ENCODE measurements around the gene BSND.
A peak's percentile ranks its signal among the peaks of the same experiment; 100 is the strongest.
"Not testable (repeated sequence)": the region's sequence is repeated elsewhere in the genome, so short reads cannot be mapped to it uniquely, and the experiment has no call there.

Gene BSND
- total RNA-seq = 0 to 0.13 (median 0) reads per million in 9 experiments

GRCh38 chr1:54998677-54999076, at the start of gene BSND:
BSND (plus strand) TSS chr1:54998933; CDS start chr1:54999187, 254 bp downstream.
- H3K27ac Mint-ChIP-seq = no peak within 1 kb of the TSS
- no peak for ATAC-seq (replicated peaks)
- H3K4me3 Mint-ChIP-seq = no peak within 1 kb of the TSS

DNA sequence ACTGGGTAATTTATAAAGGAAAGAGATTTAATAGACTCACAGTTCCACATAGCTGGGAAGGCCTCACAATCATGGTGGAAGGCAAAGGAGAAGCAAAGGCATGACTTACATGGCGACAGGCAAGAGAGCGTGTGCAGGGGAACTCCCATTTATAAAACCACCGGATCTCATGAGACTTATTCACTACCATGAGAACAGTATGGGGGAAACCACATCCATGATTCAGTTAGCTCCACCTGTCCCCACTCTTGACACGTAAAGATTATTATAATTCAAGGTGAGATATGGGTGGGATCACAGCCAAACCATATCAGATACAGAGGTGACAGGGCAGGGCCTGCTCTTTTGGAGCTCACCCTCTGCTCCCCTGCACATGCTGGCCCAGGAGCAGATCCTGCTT, 49.7 kb upstream of the BSND start:
- Mint-ChIP-seq H3K27ac (peak overlapping the region in 1 of 2 donors; percentile 85), H3K4me1 (ENCODE audit: low read depth in 2 of 2) (peaks cover 19 to 21% of the 10 kb centered on the region in 2 donors), H3K9me3 (no peaks in the 10 kb centered on the region), H3K27me3 (peaks cover 4 to 14% of the 10 kb centered on the region in 2 donors), H3K4me3 (peak overlapping the region in 1 of 2 donors; percentile 33), H3K36me3 (ENCODE audit: insufficient read depth) (no peaks in the 10 kb centered on the region)
- DNase-seq (no peak), ATAC-seq (replicated peaks) (peak; percentile 78)

More at GRCh38 chr1:54998677-54999076, at the start of gene BSND:
- peaks cover 23 to 24% of the 10 kb centered on the region in 2 donors for H3K4me1 Mint-ChIP-seq (ENCODE audit: low read depth in 2 of 2)
- peaks cover 9 to 35% of the 10 kb centered on the region in 2 donors for H3K27me3 Mint-ChIP-seq
- H3K9me3 Mint-ChIP-seq = no peaks in the 10 kb centered on the region
- DNase-seq = no peak
- peaks cover 5% of the 10 kb centered on the region for H3K36me3 Mint-ChIP-seq (ENCODE audit: insufficient read depth)

DNA sequence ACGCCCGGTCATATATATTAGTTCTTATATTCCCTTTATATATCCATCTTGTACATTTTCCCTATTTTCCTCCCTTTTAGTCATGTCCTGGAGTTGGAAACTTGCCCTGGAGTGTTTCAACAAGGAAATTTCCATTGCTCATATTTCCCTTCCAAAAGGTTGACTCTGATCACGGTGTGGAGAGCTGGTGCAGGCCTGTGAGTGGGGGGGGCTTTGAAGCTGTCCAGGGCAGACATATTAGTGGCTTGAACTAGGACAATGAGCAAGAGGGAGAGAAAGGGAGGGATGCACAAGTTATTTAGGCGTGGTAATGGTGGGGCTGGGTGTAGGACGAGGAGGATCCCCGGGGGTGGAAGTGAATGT, 48.7 kb upstream of the BSND start:
- peaks cover 18% of the 10 kb centered on the region in 2 donors for H3K4me1 Mint-ChIP-seq (ENCODE audit: low read depth in 2 of 2)
- DNase-seq = no peak
- no peaks in the 10 kb centered on the region for H3K9me3 Mint-ChIP-seq
- H3K27me3 Mint-ChIP-seq = peaks cover 0 to 21% of the 10 kb centered on the region in 2 donors
- no peak overlapping the region for H3K27ac Mint-ChIP-seq
- ATAC-seq (replicated peaks) = no peak
- no peaks in the 10 kb centered on the region for H3K36me3 Mint-ChIP-seq (ENCODE audit: insufficient read depth)
- H3K4me3 Mint-ChIP-seq = peak overlapping the region in 1 of 2 donors; percentile 48

DNA sequence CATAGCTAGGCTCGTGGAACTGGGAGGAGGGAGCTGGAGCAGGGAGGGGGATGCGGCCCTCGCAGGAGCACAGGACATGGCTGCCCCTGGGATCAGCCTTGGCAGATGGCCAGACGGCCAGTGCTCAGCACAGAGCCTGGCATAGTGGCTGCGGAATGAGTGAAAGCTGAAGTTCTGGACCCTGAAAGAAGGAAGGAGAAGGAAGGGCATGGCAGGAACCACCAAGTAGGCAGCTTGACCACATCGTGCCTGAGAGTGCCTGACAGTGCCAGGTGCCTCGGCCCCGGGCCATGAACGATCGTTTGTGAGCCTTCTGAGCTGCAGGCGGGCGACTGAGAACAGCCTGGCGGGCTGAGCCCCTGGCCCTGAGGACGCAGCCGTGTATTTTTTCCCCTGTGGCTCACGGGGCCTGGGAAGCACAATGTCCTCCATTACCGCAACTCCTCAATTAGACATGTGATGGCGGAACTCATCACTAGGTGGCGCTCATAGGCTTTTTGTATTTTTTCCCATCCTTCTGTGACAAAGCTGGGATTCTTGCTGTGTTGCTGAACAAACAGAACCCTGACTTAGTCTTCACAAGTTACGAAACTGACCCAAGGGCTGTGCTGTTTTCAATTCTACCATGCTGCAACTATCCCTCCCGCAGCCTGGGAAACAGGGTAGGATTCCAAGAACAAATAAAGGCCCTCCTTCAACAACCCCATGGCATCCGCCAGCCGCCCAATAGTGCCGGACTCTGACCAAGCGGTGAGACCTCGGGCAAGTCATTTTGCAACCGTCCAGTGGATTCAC, 48.2 kb upstream of the BSND start:
- Mint-ChIP-seq H3K27ac (peak overlapping the region in 1 of 2 donors; percentile 32), H3K36me3 (ENCODE audit: insufficient read depth) (no peaks in the 10 kb centered on the region), H3K4me1 (ENCODE audit: low read depth in 2 of 2) (peaks cover 12 to 13% of the 10 kb centered on the region in 2 donors), H3K4me3 (peak overlapping the region in 1 of 2 donors; percentile 48), H3K9me3 (no peaks in the 10 kb centered on the region), H3K27me3 (peaks cover 0 to 21% of the 10 kb centered on the region in 2 donors)
- DNase-seq = peak; percentile 48 to 54 (median 51)
- peak; percentile 37 for ATAC-seq (replicated peaks)

DNA sequence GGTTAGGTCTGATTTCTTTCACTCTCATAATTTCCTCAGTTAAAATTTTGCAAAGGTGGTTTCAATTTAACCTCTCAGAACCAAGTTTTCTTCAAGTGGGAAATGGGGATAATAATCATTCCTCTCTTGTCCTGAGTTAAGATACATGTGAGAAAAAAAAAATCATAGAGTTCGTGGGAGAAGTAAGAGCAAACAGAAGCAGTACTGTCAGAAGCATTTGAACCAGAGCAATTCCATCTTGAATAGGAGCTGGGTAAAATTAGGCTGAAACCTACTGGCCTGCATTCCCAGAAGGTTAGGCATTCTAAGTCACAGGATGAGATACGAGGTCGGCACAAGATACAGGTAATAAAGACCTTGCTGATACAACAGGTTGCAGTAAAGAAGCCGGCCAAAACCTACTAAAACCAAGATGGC, 46.9 kb upstream of the BSND start:
- Mint-ChIP-seq H3K4me3 (no peak overlapping the region), H3K4me1 (ENCODE audit: low read depth in 2 of 2) (peaks cover 9 to 10% of the 10 kb centered on the region in 2 donors), H3K27ac (no peak overlapping the region), H3K9me3 (no peaks in the 10 kb centered on the region), H3K36me3 (ENCODE audit: insufficient read depth) (no peaks in the 10 kb centered on the region), H3K27me3 (peaks cover 2 to 25% of the 10 kb centered on the region in 2 donors)
- no peak for DNase-seq
- no peak for ATAC-seq (replicated peaks)

GRCh38 chr1:54952950-54953718, 45.6 kb upstream of the BSND start:
- Mint-ChIP-seq H3K4me1 (ENCODE audit: low read depth in 2 of 2) (peaks cover 9 to 10% of the 10 kb centered on the region in 2 donors), H3K27me3 (peaks cover 4 to 37% of the 10 kb centered on the region in 2 donors), H3K4me3 (no peak overlapping the region), H3K27ac (no peak overlapping the region), H3K36me3 (ENCODE audit: insufficient read depth) (no peaks in the 10 kb centered on the region), H3K9me3 (no peaks in the 10 kb centered on the region)
- no peak for DNase-seq
- no peak for ATAC-seq (replicated peaks)

- no peak overlapping the region for H3K27ac Mint-ChIP-seq
- peaks cover 8 to 37% of the 10 kb centered on the region in 2 donors for H3K27me3 Mint-ChIP-seq
- no peaks in the 10 kb centered on the region for H3K9me3 Mint-ChIP-seq
- peaks cover 9% of the 10 kb centered on the region in 2 donors for H3K4me1 Mint-ChIP-seq (ENCODE audit: low read depth in 2 of 2)
- H3K4me3 Mint-ChIP-seq = no peak overlapping the region
- DNase-seq (no peak), ATAC-seq (replicated peaks) (no peak)
- no peaks in the 10 kb centered on the region for H3K36me3 Mint-ChIP-seq (ENCODE audit: insufficient read depth)
Observed at GRCh38 chr1:54953846-54954245, 44.9 kb upstream of the BSND start.

DNA sequence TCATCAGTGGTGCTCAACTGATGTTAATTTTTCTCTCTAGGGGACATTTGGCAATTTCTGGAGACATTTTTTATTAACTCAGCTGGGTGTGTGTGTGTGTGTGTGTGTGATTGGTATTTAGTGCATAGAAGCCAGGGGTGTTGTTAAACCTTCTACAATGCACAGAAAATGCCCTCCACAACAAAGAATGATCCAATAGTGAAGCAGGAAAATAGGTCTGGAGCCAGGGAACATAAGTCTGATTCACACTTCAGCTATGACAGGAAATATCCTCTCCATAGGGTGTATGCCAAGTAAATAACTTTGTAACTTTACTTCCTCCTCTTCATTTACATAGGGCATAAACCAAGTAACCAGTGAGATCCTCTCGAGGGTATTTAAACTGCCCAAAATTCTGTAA, 43.4 kb upstream of the BSND start:
- DNase-seq = no peak
- Mint-ChIP-seq H3K9me3 (no peaks in the 10 kb centered on the region), H3K4me1 (ENCODE audit: low read depth in 2 of 2) (peaks cover 2 to 5% of the 10 kb centered on the region in 2 donors), H3K36me3 (ENCODE audit: insufficient read depth) (no peaks in the 10 kb centered on the region), H3K27ac (no peak overlapping the region), H3K27me3 (peaks cover 9 to 31% of the 10 kb centered on the region in 2 donors), H3K4me3 (no peak overlapping the region)
- ATAC-seq (replicated peaks) = no peak

GRCh38 chr1:54956726-54957125, 42.0 kb upstream of the BSND start:
- Mint-ChIP-seq H3K9me3 (no peaks in the 10 kb centered on the region), H3K36me3 (ENCODE audit: insufficient read depth) (no peaks in the 10 kb centered on the region), H3K27me3 (peaks cover 9 to 28% of the 10 kb centered on the region in 2 donors), H3K4me1 (ENCODE audit: low read depth in 2 of 2) (no peaks in the 10 kb centered on the region), H3K27ac (no peak overlapping the region), H3K4me3 (no peak overlapping the region)
- ATAC-seq (replicated peaks) (no peak), DNase-seq (no peak)

GRCh38 chr1:54959241-54959640, 39.5 kb upstream of the BSND start:
- H3K27me3 Mint-ChIP-seq = peaks cover 9 to 22% of the 10 kb centered on the region in 2 donors
- no peak for DNase-seq
- H3K4me1 Mint-ChIP-seq (ENCODE audit: low read depth in 2 of 2) = no peaks in the 10 kb centered on the region
- no peak overlapping the region for H3K27ac Mint-ChIP-seq
- no peak overlapping the region for H3K4me3 Mint-ChIP-seq
- H3K36me3 Mint-ChIP-seq (ENCODE audit: insufficient read depth) = no peaks in the 10 kb centered on the region
- peak; percentile 33 for ATAC-seq (replicated peaks)
- no peaks in the 10 kb centered on the region for H3K9me3 Mint-ChIP-seq

DNA sequence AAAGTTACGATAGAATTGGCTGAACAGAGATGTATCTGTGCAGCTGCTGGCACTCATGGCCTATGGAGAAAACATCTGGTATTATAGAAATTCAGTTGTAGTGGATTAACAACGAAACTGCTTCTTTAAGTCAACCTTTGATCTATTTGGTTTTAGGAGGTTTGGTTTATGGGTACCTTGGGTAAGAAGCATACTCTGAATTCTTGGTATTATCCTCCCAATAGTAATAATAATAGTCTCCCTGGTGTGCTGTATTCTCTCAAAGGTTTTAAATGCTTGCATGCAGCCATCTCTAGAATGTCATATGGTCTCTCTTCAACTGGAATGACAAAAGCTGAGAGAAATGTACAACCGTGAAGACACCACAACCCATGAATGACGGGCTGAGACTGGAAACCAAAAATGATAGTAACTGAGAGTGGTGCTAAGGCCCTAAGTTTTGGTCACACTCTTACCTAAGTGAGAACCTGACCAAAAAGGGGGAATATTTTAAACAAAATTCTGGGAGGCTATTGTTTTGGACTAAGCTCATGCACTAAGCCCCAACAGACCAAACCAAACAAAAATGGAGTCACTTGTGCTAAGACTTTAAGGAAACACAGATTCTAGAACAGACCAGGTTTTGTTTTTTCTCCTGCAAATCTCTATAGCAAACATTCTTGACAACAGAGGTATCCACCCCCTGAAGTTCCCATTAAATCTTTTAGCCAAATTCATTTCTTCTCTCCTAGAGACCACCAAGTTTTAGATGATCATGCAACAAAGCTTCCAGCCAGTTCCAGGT, 35.9 kb upstream of the BSND start:
- Mint-ChIP-seq H3K4me1 (ENCODE audit: low read depth in 2 of 2) (peaks cover 0 to 6% of the 10 kb centered on the region in 2 donors), H3K27me3 (peaks cover 15 to 18% of the 10 kb centered on the region in 2 donors), H3K9me3 (no peaks in the 10 kb centered on the region), H3K4me3 (no peak overlapping the region), H3K36me3 (ENCODE audit: insufficient read depth) (peaks cover 4% of the 10 kb centered on the region), H3K27ac (no peak overlapping the region)
- ATAC-seq (replicated peaks) (no peak), DNase-seq (no peak)

DNA sequence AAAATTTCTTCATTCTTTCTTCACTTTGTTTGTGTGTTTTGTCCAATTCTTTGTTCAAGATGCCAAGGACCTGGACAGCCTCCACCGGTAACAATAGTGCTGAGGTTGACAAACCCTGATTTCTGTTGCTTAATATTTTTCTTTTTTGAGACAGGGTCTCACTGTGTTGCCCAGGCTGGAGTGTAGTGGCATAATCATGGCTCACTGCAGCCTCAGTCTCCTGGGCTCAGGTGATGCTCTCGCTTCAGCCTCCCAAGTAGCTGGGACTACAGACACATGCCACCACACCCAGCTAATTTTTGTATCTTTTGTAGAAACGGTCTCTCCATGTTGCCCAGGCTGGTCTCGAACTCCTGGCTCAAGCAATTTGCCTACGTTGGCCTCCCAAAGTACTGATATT, 34.9 kb upstream of the BSND start:
- peaks cover 11 to 17% of the 10 kb centered on the region in 2 donors for H3K27me3 Mint-ChIP-seq
- H3K27ac Mint-ChIP-seq; H3K4me1 Mint-ChIP-seq (ENCODE audit: low read depth in 2 of 2); H3K9me3 Mint-ChIP-seq; H3K4me3 Mint-ChIP-seq; DNase-seq; H3K36me3 Mint-ChIP-seq (ENCODE audit: insufficient read depth); ATAC-seq (replicated peaks): not testable (repeated sequence)

All from effector memory CD8-positive, alpha-beta T cell (primary cell).